NK-92 (cell line): ENCODE results near the gene STRN.
"Not testable (repeated sequence)": the region's sequence is repeated elsewhere in the genome, so short reads cannot be mapped to it uniquely, and the experiment has no call there.

Experiments
- DNase-seq: peaks from one replicate; lab custom pipeline; 2025; ENCODE audit not compliant: unreplicated experiment; lab: John Stamatoyannopoulos, UW

STRN gene

DNA sequence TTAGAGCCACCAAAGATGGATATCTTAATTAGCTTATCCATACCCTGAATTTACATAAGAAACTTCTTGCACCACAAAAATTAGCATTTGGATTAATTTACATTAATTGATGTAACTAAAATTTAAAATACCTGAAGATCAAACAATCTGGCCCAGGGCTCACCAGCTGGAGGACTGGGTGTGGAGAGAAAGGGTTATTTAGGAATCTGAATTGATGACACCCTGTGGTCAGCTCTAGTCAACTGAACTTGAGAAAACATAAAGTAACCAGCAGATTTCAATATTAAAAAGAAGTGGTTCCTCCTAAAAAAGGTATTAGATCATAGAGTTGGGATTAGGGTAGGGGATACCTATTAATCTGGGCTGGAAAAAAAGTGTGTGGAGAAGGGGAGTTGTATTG is 122.5 kb downstream of the STRN start:
- DNase-seq = no peak

DNA sequence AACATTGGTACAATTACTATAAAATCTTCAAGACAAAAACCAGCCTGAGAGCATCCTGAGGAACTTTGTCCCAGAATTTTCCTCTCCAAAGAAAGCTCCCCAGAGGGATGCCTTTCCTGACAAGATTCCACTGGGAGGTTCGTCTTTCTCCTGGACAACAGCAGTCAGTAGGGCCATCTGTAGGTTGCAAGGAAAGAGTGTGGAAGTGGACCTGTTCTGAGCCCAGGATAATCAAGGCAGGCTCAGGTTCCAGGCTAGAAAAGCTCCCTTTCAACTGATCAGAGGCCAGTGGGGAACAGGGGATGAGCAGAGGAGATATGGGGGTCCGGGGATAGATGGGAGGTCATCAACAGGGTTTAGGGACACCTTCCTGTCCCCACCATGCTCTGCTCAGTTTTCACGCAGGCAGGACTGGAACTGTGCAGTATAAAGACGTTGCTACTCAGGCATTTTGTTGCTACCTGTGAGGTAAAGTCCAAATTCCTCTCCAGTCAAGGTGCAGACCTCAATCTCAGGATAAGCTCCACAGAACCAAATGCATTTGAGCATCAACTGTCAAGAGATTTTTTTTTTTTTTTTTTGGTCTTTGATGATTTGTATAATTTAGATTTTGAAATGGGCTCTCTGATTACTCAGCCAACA is 126.2 kb downstream of the STRN start:
- DNase-seq = no peak

DNA sequence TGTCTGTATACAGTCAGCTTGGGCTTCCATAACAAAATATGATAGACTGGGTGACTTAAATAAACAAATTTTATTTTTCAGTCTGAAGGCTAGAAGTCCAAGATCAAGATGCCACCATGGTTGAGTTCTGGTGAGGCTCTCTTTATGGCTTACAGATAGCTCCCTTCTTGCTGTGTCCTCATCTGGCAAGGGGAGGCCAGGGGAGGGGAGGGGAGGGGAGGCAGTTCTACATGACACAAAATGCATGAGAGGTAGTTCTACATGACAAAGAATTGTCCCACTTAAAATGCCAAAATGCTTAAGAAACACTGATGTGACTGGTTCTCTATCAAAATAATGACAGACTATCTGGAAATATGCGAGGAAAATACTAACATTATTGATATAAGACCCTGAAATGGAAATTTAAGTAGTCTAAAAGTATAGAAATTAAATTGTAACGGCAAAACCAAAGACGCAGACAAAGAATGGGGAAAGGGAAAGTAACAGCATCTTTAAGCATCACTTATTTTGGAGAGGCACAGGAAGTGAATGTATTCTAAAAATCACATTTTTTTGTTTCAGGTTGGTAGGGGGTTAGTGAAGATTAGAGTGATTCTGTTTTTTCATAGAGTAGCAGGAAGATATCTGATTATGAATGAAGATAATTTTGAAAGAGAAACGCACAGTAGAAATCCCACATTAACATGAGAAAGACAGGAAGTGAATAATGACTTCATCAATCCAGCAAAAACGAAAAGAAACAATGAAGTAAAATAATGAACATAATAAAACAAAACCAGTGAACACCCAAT is 131.4 kb downstream of the STRN start:
- no peak for DNase-seq

DNA sequence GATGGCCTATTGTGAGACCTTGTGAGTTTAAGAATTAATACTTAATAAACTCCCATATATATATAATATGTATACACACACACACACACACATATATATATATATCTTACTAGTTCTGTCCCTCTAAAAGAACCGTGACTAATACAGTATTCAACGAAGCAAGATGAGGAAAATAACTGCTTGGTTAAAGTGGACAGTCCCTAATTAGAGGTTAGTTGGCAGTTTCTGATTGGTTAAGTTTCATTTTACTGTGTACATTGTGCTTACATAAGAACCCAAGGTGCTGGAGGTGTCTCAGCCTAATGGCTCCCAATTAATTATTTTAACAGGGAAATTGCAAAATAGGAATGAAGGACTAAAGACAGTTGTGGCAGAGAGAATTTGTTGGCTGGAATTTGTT is 132.1 kb downstream of the STRN start:
- DNase-seq = no peak

DNA sequence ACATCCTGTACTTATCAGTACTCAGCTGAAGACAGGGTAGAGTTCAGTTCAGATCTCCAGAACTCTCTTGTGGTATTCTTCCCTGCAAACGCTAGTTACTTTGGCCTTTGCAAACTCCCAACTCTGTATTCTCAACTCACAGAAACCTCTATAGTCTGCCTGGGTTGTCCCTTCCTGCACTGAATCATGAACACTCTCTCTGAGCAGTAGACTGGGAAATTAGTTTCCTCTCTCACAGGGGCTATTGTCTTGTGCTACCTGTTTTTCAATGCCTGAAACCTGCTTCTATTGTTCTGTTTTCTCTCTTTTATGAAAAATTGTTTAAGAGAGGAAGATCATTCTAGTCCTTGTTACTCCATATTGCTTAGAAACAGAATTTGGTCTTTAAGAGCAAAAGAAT is 135.2 kb downstream of the STRN start:
- no peak for DNase-seq

DNA sequence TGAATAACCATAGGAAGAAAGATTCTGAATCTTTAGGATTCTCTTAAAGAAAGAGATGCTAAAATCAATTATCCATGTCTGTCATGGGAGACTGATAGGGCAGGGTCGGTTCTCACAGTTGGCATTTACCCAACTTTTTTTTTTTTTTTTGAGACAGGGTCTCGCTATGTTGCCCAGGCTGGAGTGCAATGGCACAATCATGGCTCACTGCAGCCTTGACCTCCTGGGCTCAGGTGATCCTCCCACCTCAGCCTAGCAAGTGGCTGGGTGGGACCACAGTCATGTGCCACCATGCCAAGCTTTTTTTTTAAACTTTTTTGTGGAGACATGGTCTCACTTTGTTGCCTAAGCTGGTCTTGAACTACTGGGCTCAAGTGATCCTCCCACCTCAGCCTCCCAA is 141.7 kb downstream of the STRN start:
- DNase-seq = not testable (repeated sequence)

DNA sequence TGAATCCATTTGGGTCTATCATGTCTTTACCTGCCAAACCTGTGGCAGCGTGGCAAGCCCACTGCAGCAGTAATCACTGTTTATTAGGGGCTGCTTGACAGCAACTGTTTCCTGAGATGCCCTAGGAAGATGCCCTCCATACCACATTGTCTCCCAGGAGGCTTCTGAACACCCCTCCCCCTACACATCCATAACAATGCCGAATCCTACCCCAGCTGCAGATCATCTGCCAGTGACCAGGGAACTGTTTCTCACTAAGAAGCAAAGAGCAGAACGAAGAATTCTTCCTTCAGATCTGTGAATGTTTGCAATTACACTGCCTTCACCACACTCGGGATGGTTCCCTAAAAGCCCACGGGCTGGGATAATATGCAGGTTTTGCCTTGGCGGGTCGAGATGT is 142.1 kb downstream of the STRN start:
- no peak for DNase-seq

DNA sequence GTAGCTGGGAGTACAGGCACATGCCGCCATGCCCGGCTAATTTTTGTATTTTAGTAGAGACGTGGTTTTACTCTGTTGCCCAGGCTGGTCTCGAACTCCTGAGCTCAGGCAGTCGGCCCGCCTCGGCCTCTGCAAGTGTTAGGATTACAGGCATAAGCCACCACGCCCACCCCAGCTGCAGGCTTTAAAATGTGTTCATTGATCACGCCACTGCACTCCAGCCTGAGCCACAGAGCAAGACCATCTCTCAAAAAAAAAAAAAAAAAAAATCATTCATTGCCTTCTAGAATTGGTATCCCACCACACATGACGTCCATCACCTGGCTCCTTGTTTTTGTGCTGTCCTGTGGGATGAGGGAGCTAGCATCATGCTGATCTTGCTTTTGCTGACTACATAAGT is 142.5 kb downstream of the STRN start:
- no peak for DNase-seq

DNA sequence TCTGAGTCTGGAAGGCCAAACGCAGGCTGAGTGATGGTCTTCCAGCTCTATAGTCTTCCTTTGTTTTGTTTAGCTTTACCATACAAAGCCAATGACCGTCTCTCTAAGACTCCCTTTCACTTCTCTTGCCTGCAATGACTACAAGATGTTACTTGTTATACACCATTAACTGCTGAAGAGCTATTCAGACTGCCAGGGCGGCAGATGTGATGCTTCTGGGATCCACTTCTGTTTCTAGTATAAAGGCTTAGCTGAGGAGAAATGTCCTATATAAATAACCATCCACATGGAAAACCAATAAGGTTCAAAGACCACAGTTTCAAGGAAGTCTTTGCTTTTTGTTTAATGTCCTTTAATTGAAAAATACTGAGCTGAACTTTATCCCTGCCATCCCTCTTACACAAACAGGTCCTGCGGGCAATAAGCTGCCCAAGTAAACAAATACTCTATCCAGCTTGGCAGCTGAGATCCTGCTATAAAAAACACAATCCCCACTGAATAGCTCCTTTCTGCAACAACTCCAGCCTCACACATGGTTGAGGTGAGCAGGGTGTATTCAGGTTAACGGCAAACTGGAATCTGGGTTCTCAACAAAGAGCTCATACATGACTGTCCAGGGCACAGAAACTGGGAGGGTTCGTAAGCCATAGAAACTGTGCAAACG is 145.3 kb downstream of the STRN start:
- no peak for DNase-seq

DNA sequence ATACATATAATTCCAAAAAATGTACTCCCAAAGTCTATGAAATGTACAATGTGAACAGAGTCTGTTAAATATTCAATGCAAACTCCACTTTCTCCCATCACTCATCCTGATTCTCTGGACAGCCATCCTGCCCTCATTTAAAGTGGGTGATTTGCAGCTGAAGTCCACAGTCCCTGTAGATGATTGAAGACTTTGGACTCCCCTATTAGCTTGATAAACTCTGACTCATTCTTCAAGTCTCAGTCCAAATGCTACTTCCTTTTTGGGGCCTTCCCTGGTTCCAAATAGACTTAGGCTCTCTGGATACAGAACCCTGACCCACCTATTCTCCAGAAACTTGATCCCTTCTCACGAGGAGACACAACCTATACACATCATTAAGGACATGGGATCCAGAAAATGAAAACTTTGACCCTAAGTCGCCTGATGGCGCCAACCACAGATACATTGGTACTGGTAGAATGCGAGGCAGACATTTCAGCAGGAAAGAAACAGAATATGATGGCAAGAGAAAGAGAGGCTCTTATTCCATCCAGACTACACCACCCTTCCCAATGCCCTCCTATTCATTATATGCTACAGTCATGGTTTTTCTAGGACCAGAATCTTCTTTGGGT is 147.1 kb downstream of the STRN start:
- DNase-seq = no peak

DNA sequence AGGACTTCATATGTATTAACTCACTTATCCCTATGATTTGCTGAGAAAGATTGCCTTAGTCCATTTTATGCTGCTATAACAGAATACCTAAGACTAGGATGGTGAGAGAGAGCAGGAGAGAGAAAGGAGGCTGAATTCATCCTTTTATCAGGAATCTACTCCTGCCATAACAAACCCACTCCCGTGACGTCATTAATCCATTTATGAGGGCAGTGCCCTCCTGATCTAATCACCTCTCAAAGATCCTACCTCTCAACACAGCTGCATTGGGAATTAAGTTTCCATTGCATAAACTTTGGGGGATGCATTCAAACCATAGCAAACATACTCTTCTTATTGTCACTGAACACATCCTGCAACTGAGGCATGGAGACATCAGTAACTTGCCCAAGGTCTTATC is 147.8 kb downstream of the STRN start:
- no peak for DNase-seq

DNA sequence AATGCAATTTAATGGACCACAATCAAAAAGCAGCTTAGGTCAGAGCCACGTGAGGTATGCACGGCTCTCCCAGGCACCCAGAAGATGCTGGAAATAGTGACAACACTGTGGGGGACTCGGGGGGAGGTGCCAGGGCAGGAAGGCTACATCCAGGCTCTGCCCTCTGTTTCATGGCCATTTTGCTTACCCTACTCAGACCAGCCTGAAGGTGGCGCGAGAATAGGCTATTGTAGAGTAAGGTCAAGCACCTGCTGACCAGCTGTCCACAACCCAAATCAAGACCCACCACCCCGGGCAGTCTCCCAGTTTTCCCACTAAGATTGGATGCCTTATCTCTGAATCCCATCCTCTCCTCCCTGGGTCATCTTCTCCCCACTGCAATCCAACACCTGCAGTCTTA is 154.1 kb downstream of the STRN start:
- DNase-seq = no peak

DNA sequence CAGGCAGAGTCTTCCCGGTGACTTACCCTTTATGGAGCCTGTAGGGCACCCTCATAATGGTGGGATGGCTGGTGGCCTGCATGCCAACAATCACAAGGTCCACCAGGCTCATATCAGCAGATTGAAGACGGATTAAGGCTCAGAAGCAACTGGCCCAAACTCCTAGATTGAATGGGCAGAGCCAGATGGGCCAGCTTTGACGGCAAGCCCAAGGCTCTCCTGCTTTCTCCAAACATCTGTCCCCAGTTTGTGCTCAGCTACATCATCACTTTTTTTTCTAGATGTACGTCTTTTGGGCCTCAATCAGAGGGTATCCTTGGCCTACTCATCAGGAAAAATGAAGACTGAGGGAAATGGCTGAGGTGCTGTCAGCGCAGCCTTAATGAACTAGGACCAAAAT is 155.3 kb downstream of the STRN start:
- no peak for DNase-seq

DNA sequence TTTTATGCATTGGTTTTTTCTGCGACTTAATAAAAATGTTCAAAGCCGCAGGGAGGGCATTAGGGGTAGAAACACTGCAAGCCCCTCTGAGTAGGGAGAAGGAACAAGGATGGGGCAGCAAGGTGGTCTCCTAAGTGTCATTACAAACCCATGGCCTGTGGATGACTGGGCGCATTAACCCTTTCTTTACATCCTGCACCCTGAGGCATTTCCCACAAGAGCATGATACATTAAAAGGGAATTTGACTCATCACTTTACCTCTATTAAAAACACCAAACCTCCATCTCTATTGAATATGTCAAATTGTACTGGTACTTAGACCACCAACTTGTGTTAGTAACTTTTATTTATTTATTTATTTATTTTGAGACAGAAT is 157.3 kb downstream of the STRN start:
- no peak for DNase-seq

DNA sequence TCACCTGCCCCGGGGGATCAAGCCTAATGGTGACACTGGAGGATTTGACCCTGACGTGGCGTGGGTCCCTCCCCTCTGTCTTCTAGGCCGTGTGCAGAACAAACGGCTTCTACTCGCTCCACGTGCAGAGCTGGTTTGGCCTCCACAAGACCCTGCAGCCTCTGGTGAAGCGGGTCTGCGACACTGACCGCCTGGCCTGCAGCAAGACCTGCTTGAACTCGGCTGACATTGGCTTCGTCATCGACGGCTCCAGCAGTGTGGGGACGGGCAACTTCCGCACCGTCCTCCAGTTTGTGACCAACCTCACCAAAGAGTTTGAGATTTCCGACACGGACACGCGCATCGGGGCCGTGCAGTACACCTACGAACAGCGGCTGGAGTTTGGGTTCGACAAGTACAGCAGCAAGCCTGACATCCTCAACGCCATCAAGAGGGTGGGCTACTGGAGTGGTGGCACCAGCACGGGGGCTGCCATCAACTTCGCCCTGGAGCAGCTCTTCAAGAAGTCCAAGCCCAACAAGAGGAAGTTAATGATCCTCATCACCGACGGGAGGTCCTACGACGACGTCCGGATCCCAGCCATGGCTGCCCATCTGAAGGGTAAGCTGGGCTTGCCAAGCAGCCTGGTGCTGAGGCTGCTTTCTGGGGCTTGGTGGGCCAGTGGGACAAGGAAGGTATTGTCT is 157.8 kb downstream of the STRN start:
- no peak for DNase-seq

DNA sequence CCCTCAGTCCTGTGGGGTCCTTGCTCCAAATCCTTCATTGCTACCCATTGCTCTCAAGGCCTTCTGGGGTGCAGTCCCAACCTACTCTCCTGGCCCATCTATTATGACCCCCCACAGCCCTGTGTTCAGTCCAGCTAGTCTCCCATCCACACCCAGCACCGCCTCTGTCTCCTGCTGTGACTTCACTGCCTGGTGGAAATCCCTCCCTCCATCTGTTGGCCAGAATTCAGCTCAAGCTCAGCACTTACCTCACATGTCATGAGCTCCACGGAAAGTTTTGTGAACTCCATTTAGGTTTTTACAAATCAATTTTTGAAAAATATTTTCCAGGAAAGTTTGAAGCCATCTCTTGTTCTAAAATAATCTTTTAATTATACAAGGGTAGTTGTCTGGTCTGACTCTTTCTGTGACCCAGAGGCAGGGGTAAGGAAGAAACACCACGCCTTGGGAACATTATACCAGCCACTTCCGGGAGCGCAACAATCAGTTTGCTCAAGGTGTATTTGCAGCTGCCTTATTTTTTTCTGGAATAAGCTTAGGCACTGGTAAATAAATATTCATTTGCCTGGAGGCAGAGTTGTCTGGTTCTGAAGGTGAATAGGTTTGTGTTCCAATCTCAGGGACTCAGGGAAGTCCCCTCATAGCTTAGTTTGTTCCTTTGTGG is 159.0 kb downstream of the STRN start:
- no peak for DNase-seq

DNA sequence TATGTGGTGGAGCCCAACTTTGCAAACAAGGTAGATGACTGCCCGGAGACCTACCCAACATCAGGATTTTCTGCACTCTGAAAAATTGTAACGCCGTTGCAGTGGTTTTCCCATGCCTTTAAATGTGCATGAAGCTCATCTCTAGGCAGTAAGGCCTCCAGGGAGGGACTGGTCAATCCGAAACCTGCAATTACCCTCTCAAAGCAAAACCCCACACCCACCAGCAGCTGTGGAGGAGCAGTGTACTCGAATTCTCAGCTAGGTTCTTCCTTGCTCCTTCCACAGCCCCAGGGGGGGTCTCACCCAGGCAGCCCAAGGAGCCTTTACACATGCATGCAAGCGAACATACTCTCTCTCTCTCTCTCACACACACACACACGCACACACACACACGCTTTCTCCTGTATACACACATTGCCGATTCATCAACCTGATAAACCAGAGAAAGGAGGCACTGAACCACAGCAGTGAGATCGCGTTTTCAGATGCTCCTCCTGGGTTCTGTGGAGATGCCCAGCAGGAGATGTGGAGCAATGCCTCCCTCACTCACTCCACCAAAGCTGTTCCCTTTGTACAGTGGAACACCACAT is 160.6 kb downstream of the STRN start:
- no peak for DNase-seq

DNA sequence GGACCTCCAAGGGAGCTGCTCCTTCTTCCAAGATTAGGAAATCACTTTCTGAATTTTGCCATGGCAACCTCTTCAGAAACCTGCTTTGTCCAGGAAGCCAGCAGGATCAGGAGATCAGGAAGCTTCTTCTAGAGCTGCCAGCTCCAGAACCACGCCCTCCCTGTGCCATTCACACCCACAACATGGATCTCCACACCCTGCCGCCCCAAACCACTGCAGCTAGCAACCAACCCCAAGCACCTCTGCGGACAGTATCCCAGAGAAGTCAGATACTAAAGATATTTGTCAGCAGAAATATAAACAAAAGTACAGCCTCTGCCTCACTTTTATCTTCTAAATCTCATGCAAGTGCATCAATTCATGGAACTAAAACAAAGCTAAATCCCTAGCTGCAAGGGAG is 163.4 kb downstream of the STRN start:
- DNase-seq = no peak

DNA sequence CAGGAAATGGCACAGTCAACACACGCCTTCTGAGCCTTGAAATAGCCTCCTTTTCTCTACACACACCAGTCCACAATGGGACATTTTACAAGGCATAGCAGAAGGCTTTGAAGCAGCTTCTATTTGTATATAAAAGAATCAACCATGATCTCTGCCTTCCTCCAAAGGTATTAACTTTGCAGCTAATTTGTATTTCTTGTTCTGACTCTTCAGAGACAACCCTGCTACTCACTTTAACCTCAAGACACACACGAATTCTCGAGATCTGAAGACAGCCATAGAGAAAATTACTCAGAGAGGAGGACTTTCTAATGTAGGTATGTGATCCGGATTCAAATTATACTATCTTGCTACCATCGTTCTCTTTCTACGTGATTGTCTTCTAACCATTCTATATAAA is 165.2 kb downstream of the STRN start:
- no peak for DNase-seq

DNA sequence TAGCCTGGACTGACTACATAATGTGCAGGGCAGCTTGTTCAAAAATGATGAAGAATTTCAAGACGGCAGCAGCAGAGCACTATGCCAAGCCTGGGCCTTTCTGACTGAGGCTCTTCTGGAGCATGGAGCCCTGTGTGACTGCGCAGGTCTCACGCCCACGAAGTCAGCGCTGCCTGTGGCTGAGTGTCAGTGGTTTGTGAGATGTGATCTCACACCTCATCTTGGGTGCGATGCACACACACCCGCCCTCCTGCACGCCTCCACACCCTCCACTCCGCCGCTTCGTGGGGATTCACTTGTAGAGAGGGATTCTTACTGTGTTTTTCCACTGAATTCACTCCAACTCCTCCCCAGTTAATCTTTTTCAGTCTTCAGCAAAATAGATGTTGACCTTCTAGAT is 166.0 kb downstream of the STRN start:
- no peak for DNase-seq

DNA sequence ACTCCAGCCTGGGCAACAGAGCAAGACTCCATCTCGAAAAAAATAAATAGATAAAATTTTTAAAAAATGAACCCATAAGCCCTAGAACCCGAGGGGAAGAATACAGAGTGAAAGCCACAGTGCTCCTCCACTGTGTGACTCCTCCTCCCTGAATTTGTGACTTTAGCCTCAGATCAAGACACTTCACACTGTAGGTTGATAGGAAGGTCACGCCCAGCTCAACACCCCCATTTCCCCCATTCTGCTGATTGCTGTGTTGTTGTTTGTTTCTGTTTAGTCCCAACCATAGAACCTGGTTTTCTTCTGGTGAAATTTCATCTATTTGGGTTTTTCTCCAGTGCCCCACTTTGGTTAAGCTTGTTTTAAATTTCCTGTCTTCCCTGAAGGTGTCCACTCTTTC is 167.6 kb downstream of the STRN start:
- DNase-seq = no peak
